GM18861 (cell line): ENCODE results near the gene MRPS35.
"Not testable (repeated sequence)": the region's sequence is repeated elsewhere in the genome, so short reads cannot be mapped to it uniquely, and the experiment has no call there.

ENCODE experiments used
- ATAC-seq: cut with Tn5 transposase; IDR thresholded peaks from one replicate; pipeline ENCODE4 v1.9.1; 2021; ENCODE audit not compliant: unreplicated experiment

Gene MRPS35

DNA sequence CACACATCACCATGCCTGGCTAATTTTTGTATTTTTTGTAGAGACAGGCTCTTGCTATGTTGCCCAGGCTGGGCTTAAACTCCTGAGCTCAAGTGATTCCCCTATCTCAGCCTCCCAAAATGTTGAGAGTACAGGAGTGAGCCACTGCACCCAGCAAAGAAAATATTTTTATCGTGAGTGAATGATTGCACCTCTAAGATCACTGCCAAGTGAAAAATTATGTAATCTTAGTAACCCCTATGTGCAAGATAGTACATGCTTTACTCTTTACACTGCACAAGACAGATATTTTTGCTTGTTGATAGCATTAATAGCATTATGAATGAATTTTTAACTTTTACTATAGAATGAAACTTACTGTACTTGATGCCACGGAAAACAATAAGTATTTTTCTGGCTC, 3.4 kb upstream of the MRPS35 start:
- ATAC-seq, result no peak

DNA sequence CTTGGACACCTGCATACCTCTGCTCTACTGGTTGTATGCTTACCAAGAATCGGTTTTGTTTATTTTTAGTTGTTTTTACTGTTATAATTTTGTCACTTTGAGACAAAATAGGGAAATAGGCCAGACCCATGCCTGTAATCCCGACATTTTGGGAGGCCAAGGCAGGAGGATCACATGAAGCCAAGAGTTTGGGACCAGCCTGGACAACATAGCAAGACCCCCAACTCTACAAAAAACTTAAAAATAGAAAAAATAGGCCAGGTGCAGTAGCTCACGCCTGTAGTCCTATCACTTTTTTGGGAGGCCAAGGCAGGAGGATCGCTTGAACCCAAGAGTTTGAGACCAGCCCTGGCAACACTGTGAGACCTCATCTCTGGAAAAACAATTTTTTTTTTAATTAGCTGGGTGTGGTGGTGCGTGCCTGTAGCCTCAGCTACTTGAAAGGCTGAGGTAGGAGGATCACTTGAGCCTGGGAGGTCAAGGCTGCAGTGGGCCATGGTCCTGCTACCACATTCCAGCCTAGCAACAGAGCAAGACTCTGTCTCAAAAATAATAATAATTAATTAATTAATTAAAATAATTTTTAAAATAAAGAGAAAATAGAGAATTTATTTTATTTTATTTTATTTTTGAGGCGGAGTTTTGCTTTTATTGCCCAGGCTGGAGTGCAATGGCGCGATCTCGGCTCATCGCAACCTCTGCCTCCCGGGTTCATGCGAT, 1.3 kb upstream of the MRPS35 start:
- no peak for ATAC-seq

DNA sequence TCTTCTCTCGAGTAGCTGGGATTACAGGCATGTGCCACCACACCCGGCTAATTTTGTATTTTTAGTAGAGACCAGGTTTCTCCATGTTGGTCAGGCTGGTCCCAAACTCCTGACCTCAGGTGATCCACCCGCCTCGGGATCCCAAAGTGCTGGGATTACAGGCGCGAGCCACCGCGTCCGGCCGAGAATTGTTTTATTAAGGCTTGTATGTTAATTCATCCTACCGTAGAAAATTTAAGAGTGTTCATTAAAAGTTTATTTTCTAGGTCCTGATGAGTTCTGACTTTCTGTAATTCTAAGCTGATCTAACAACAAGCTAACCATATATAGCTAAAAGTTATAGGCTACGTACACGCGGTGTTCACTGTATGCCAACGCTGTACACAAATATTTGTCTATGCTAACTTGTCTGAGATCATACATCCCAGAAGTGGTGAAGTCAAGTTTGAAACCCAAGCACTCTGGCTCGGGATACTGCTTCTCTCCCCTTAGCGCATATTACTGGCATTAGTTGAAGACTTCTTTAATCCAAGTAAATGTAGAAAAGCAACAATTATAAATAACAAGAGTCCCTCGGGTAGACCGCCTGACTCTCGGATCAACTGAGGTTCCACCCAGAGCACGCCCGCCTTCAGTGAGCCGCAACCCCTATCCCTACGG, 570 bp upstream of the MRPS35 start:
- peak; percentile 24 for ATAC-seq

DNA sequence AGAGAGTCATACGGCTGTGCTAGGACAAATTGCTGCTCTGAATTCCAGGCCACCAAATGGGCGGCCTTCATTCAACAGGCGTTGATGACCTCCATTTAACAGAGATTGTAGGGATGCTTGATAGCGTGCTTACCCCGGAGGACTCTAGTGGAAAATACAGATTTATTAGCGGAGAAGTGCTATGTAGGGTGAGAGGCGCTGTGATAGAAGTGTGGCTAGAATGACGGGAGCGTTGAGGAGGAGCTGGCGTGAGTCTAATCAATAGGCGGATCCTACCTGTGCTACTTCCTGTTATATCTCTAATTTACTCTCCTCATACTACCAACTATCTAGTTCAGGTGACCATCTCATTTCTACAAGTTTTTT, 668 bp downstream of the MRPS35 start:
- no peak for ATAC-seq

DNA sequence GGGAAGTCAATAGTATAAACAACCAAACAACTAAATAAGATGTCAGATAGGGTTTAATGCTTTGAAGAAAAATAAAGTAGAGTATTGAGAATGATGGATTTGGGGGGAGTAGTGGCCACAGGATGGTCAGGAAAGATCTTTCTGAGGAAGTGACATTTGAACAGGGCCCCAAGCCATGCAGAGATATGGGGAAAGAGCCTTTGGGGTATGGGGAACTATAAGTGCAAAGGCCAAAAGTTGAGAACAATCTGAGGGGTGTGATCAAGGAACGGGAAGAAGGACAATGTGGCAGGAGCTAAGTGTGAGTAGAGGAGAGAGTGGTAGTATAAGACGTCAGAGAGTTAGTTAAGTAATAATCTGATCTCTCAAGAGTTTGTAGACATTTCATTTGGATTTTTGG, 1.3 kb downstream of the MRPS35 start:
- ATAC-seq, result no peak

DNA sequence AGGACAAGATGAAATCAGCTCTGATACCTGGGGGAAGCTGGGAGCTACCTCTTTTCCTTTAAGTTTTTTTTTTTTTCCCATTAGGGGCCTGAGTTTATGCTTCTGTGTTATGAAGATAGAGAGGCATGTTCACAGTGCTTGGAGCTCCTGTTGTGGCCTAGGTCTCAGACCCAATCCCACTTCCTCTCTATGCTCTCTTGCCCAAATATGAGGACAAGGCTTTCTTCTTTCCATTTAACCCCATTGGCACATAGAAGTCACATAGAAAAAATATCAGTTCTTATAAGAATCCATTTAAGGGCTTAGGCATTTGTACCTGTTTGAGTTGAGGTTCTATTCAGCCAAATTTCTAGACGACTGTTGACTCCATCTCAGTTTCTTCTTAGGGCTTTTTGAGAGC, 12.6 kb downstream of the MRPS35 start:
- no peak for ATAC-seq

DNA sequence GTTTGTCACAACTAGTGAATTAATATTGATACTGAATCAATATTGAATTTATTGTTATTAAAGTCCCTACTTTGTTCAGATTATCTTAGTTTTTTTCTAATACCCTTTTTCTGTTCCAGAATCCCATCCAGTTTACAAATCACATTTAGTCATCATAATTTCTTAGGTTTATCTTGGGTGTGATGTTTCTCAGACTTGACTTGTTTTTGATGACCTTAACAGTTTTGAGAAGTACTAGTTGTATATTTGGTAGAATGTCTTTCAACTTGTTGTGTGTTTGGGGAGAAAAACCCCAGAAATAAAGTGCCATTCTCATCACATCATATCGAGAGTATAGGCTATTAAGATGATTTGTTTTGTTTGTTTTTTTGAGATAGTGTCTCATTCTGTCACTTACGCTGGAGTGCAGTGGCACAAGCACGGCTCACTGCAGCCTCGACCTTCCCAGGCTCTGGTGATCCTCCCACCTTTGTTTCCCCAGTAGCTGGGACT, 19.5 kb downstream of the MRPS35 start:
- ATAC-seq, result no peak

DNA sequence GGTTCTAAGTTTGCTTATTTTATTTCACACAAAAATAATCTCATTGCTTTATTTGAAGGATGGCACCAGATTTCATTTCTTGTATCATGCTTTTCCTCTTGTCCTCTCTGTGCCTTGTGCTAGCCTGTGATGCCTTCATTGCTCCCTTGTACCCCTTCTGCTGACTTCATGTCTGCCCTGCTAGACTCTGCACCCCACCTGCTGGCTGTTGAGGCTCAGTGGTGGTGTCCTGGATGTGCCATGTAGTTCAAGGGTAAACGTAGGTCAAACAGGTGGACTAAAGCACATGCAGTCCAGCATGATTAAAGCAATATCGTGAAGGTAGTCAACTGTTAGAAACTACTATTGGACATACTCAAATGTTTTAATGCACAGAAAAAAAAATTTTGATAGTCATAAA, 21.6 kb downstream of the MRPS35 start:
- ATAC-seq, result peak; percentile 71

DNA sequence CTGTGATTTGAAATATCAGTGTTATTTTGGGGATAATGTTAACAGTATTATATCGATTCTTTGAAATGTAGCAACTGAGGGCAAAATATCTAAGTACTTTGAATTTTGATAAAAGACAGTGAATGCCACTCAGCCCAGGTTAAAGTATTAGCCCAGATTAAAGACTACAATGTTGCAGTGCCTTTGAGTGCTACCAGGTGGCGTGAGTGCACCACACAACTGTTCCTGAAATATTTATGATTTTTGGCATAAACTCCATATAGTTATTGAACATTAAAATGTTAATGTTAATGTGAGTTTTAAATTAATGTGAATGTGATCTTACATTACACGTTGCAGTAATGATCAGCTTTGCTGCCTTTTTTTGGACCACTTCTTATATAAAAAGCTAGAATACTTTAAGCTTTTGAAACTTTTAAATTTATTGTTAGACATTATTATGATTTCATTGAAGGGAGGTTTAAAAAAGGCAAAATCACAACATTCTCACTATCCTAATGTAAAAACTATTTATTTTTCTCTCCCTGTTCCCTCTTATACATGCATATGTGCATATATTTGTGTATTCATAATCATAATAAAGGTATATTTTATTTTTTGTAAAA, 22.5 kb downstream of the MRPS35 start:
- ATAC-seq, result no peak

DNA sequence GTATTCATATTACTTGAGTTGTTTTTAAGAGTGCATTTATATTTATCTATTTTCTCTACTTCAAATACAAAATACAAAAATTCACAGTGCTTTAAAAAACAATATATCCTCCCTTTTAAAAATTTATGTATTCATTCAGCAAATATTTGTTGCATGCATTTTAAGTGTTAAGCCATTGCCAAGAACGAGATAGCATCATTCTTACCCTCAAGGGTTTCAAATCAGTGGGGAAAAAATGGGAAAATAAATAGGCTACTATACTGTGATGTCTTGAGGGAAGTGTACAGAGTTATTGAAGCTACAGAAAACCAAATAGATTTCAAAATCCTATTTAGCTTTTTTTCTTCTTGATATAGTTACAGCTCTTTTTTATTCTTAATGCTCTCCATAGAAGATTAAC, 23.2 kb downstream of the MRPS35 start:
- no peak for ATAC-seq

DNA sequence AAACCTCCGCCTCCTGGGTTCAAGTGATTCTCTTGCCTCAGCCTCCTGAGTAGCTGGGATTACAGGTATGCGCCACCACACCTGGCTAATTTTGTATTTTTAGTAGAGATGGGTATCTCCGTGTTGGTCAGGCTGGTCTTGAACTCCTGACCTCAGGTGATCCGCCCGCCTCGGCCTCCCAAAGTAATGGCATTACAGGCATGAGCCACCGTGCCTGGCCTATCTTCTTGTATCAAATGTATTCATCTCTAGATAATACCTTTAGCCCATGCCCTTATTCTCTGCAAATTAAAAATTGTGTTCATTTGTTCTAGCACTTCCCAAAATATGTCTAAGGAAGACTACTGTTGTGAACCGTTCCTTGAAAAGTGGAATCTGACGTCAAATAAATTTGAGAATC, 23.7 kb downstream of the MRPS35 start:
- not testable (repeated sequence) for ATAC-seq

DNA sequence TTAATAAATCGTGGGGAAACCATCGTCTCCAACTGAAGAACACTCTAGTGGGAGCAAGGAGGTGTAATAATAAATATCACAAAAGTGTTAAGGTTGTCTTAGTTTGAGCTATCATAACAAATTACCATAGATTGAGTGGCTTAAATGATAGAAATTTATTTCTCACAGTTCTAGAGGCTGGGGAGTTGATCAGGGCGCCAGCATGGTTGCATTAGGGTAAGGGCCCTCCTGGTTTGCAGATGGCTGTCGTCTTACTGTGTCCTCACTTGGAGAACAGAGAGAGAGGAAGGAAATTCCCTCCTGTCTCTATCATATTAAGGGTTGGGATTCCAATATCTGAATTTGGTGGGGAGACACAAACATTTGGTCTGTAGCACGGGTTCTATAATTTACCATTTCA, 33.0 kb downstream of the MRPS35 start:
- no peak for ATAC-seq

DNA sequence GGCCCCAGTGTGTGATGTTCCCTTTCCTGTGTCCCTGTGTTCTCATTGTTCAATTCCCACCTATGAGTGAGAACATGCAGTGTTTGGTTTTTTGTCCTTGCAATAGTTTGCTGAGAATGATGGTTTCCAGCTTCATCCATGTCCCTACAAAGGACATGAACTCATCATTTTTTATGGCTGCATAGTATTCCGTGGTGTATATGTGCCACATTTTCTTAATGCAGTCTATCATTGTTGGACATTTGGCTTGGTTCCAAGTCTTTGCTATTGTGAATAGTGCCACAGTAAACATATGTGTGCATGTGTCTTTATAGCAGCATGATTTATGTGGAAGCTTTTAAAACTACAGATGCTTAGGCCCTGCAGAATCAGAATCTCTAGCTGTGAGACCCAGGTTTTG, 35.1 kb downstream of the MRPS35 start:
- ATAC-seq, result not testable (repeated sequence)

DNA sequence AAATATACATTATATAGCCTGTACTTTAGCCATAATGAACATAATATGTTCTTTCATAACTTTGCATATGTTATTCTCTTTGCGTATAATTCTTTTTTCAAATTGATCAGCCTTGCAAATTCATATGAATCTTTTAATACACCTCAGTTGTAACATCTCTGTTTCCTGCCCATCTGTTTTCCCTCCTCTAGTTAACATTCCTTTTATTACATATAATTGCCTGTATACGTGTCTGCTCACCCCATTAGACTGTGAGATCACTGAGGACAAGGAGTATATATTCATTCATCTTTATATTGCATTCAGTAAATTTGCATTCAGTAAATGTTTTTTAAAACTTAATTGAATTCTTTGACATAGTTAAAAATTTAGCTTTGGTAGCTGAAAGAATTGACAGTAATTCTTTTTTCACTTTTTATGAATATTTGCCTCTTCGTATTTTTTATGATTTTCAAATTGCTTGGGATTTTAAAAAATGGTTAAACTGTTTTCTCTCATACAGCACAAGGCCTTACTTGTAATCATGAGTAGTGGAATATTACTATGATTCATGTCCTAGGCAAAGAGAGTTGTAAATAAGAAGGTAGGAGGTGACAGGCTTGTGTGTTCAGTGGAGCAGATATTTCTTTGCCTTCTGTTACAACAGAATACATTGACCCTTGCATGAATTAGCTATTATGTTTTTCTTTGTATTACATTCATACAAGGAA, 36.6 kb downstream of the MRPS35 start:
- ATAC-seq, result no peak

DNA sequence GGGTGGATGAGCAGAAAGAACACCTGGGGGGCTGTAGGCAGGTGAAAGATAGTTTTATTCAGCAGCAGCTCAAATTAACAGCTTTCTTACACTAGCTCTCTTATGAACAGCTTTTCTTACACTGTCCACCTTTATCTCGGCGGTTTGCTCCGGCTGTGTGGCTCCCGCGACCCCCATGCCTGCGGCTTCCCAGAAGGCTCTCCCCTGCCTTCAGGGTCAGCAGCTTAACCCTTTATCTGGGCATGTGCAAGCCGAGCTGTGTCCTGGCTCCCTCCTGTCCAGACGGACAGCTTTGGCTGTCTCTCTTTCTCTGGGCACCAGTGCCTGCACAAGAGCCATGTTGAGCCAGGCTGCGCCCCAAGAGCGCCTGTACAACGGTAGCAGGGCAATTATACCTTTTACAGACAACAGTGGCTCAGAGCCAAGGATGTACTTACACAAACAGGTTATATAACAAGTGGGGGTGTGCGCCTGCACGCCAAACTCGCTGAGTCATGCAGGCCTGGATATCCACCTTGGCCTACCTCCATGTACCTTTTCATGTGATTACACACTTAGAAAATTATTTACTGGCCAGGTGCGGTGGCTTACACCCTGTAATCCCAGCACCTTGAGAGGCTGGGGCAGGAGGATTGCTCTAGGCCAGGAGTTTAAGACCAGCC, 40.9 kb downstream of the MRPS35 start:
- ATAC-seq, result no peak

DNA sequence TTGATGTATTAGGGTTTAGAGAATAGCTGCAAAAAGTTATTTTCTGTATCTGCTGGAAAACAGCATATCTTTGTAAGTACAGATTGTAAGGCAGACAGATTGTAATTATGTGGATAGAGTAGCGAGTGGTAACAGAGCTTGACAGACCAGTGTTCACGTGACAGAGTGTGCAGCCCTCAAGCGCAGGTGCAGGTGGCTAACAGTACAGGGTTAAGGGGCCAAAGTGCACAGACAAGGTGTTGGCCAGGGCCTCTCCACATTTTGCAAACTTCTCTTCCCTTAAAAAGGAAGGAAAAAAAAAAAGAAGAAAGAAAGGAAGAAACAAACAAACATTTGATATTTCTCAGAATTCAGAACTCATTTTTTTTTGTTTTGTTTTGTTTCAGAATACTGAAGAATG, 44.2 kb downstream of the MRPS35 start:
- no peak for ATAC-seq

DNA sequence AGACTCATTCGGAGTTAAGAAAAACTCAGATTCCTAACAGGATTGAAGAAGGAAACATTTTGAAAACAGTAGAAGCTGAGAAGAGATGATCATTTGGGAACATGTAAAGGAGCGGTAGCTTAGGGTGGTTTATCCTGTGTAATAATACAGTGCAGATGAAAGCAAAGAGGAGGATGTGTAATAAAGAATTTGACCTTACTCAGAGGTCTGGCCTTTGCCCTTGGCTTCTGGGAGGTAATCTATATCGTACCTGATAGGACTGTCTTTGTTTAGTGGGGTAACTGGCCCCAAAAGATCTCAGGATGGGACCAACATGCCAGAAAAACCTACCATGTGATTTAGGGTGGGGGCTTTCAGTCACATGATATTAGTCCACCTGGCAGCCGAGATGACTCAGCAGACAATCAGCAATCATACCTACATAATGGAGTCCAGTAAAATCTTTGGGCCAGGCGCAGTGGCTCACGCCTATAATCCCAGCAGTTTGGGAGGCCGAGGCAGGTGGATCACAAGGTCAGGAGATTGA, 46.1 kb downstream of the MRPS35 start:
- ATAC-seq, result no peak

DNA sequence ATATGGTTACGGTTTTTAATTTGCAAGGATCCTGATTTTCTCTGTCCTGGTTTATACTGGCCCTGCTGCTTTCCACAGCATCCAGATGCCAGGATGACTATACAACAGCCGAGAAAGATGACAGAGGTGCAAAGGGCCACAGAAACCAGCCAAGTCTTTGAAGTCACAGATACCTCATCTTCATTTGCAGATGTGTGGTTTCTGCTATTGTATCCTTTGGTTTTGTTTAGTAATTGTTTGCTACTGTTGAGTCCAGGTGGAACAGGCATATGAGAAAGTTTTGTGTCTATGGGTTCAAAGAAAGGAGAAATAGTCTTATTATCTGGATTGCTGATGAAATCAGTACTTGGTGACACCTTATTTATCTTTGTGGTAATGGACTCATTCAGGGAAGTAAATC, 52.1 kb downstream of the MRPS35 start:
- no peak for ATAC-seq

DNA sequence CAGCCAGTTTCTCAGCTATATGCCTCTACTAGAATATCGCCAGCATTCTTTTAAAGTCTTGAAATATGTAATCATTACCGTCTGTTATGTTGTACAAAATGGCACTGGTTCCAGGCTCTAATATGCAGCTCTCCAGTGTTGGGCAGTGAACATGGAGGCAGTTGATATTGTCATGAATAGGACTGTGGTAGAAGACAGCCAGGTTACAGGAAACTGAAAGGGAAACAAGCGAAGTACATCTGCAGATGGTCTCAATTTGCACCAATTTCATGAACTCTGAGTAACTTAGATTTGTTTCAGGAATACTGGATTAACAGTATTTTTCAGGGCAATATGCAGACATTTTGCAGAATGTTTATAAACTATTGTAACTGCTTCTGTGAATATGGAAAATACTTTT, 56.0 kb downstream of the MRPS35 start:
- no peak for ATAC-seq

DNA sequence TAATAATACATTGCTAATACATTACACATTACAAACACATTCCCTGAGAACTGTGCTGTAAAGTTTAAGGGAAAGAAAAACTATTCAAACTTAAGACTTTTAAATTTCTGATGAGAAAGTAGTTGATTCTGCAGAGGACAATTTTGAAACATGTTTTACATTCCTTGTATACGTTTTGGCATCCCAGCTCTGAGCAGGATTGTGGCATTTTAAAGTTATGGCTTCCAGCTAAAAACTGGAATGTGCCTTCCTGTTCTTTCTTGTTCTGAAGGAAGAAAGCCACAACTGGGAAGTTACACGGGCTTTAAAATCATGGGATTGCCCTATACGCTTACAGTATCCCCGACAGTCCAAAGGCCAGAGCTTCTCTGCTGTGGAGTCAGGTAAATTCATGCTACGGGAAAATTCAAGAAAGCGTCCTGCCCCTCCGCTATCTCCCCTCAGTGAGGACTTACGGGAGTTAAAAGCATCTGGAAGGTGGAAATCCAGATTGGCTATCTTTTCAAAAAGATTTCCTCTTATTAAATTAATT, 58.6 kb downstream of the MRPS35 start:
- ATAC-seq, result no peak
